Measurements from ENCODE around the gene RXRB. TPM values are rescaled to one million over a fixed set of nuclear protein-coding genes. Genes with fewer than 3 reads are reported as not detected.

The RXRB gene
- total and polyA plus RNA-seq, 2 of the 13 experiments (the other 11 are each of a cell fraction or from before 2014, with no cell fraction given): 26.7 to 55.7 TPM

- no peak; the same call in 1 of the 2 replicates for TF ChIP-seq ATF5 (CRISPR knock-in tag; IDR thresholded peaks at IDR 0.05; ENCODE audit: low read depth)
- TF ChIP-seq TRIM22 (IDR thresholded peaks at IDR 0.05): no peak
- peak; percentile 15; the same call in 1 of the 2 replicates for TF ChIP-seq ZSCAN22 (CRISPR knock-in tag; IDR thresholded peaks at IDR 0.05)
- TF ChIP-seq ZNF501 (CRISPR knock-in tag; IDR thresholded peaks at IDR 0.05): peak; percentile 89
- TF ChIP-seq ZHX1 (CRISPR knock-in tag; IDR thresholded peaks at IDR 0.05; ENCODE audit: low read depth): peak; percentile 32; the same call in 1 of the 2 replicates
- TF ChIP-seq ZNF609 (CRISPR knock-in tag; IDR thresholded peaks at IDR 0.05; ENCODE audit: borderline replicate concordance): 0 out of 2 replicates have a peak, but pooled peaks have one; percentile 17
- TF ChIP-seq ETV6 (CRISPR knock-in tag; conservative IDR thresholded peaks at IDR 0.05): no peak; the same call in 1 of the 2 replicates
- peak; percentile 96; the same call in 1 of the 2 replicates for TF ChIP-seq GLI4 (CRISPR knock-in tag; IDR thresholded peaks at IDR 0.05; ENCODE audit: borderline replicate concordance)
- TF ChIP-seq ZNF205 (CRISPR knock-in tag; IDR thresholded peaks at IDR 0.05): no peak
- TF ChIP-seq NAIF1 (CRISPR knock-in tag; IDR thresholded peaks at IDR 0.05; ENCODE audit: borderline replicate concordance): peak; percentile 33; the same call in 1 of the 2 replicates
- TF ChIP-seq ZBTB2 (CRISPR knock-in tag; IDR thresholded peaks at IDR 0.05; ENCODE audit: low read depth): peak; percentile 100
- TF ChIP-seq FOXA3 (CRISPR knock-in tag; IDR thresholded peaks at IDR 0.05): peak; percentile 77
- peak; percentile 57 for TF ChIP-seq SMAD1 (CRISPR knock-in tag; IDR thresholded peaks at IDR 0.05; ENCODE audit: borderline replicate concordance, low read depth)
- peak; percentile 97 for TF ChIP-seq ZNF883 (CRISPR knock-in tag; IDR thresholded peaks at IDR 0.05; ENCODE audit: not compliant biosample characterization)
- TF ChIP-seq SP5 (CRISPR knock-in tag; IDR thresholded peaks at IDR 0.05; ENCODE audit: borderline replicate concordance, low read depth): peak; percentile 64; the same call in 1 of the 2 replicates
- no peak for TF ChIP-seq MAFG (CRISPR knock-in tag; IDR thresholded peaks at IDR 0.05)
Measured at GRCh38 chr6:33200219-33201146, at the start of gene RXRB, which contains the start of gene SLC39A7 (continued).
